ENCODE measurements around the gene CEP72.

GRCh38 chr5:575636-576035 lies 36.5 kb upstream of the CEP72 start:
- TF ChIP-seq GATA3 (IDR thresholded peaks at IDR 0.05; ENCODE audit: low read depth, low read length) (no peak), GATA2 (IDR thresholded peaks at IDR 0.05; ENCODE audit: low read depth, low read length) (no peak)

Data from SH-SY5Y (cell line).